Activated CD4-positive, alpha-beta T cell treated with anti-CD3 and anti-CD28 coated beads, Interleukin-2, amount 10 ng/mL, durations not matched to agents 7 days and 5 days (primary cell): ENCODE results near the gene NKAIN1. TPM values are rescaled to one million over a fixed set of nuclear protein-coding genes. Genes with fewer than 3 reads are reported as not detected.

Experiments
- CTCF ChIA-PET: fragments of 350-600 bp; sonication (Branson Sonifier 250); formaldehyde crosslinking; loops from one replicate; lab custom pipeline; 2021; ENCODE audit warnings: antibody characterized with exemption; lab: Charles Lee
- POLR2A ChIA-PET: fragments of 350-600 bp; sonication (Branson Sonifier 250); formaldehyde crosslinking; loops from one replicate; lab custom pipeline; 2021; ENCODE audit warnings: antibody characterized with exemption; lab: Charles Lee
- DNase-seq: peaks from one replicate; pipeline ENCODE4 v3.0.0-alpha.2; 2020
- H3K27ac Mint-ChIP-seq: one replicate; pipeline ENCODE4 v1.8.0; 2021; ENCODE audit warnings: mild to moderate bottlenecking, moderate library complexity, mixed read lengths
- H3K27me3 Mint-ChIP-seq: one replicate; pipeline ENCODE4 v1.8.0; 2021; ENCODE audit warnings: mixed read lengths
- H3K36me3 Mint-ChIP-seq: one replicate; pipeline ENCODE4 v1.8.0; 2021; ENCODE audit warnings: low read depth, mixed read lengths
- H3K4me1 Mint-ChIP-seq: one replicate; pipeline ENCODE4 v1.8.0; 2021; ENCODE audit warnings: mixed read lengths
- H3K4me3 Mint-ChIP-seq: one replicate; pipeline ENCODE4 v1.8.0; 2021; ENCODE audit warnings: mild to moderate bottlenecking, moderate library complexity, mixed read lengths
- H3K9me3 Mint-ChIP-seq: one replicate; pipeline ENCODE4 v1.8.0; 2021; ENCODE audit warnings: mixed read lengths
- total RNA-seq, 2 experiments: library from RNA; stranded (reverse); gene quantifications; one replicate each; pipeline ENCODE4 v1.2.3, GENCODE V29; 2021

Gene NKAIN1
- total RNA-seq, 2 experiments from 2014 or later: 0.27 to 0.42 TPM

DNA sequence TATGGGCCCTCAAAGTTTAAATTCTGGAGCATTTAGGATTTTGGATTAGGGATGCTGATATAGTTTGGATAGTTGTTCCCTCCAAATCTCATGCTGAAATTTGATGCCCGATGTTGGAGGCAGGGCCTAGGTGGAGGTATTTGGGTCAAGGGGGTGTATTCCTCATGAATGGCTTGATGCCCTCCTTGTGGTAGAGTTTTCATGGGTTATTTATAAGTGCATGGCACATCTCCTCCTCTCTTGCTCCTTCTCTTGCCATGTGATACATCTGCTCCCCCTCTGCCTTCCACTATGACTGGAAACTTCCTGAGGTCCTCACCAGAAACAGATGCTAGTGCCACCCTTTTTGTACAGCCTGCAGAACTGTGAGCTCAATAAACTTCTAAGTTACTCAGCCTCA, 17.5 kb upstream of the NKAIN1 start:
- Mint-ChIP-seq H3K27me3 (no peaks in the 10 kb centered on the region), H3K36me3 (peaks cover 31% of the 10 kb centered on the region), H3K4me3 (no peak overlapping the region), H3K9me3 (no peaks in the 10 kb centered on the region), H3K4me1 (no peaks in the 10 kb centered on the region), H3K27ac (no peak overlapping the region)
- POLR2A ChIA-PET: no interaction called here
- DNase-seq: no peak
- CTCF ChIA-PET: no interaction called here

- Mint-ChIP-seq H3K9me3 (no peaks in the 10 kb centered on the region), H3K36me3 (no peaks in the 10 kb centered on the region), H3K27ac (no peak overlapping the region), H3K4me1 (no peaks in the 10 kb centered on the region), H3K4me3 (no peak overlapping the region), H3K27me3 (no peaks in the 10 kb centered on the region)
- ChIA-PET POLR2A (no interaction called here), CTCF (interaction anchor here (0.6 to 1.4 kb wide), 2 partner anchors 20 to 458 kb away, joined by 3 to 4 read pairs; no protein-coding TSS in a partner anchor)
- DNase-seq: no peak
Observed at GRCh38 chr1:31249854-31250253, 10.2 kb upstream of the NKAIN1 start.

- H3K27ac Mint-ChIP-seq: no peak overlapping the region
- no peak overlapping the region for H3K4me3 Mint-ChIP-seq
- H3K4me1 Mint-ChIP-seq: no peaks in the 10 kb centered on the region
- H3K36me3 Mint-ChIP-seq: no peaks in the 10 kb centered on the region
- no peak for DNase-seq
- H3K9me3 Mint-ChIP-seq: no peaks in the 10 kb centered on the region
- POLR2A ChIA-PET: interaction anchor here (0.6 kb wide), 1 partner anchor 15 kb away, joined by 3 read pairs; no protein-coding TSS in a partner anchor
- no peaks in the 10 kb centered on the region for H3K27me3 Mint-ChIP-seq
- CTCF ChIA-PET: no interaction called here
Observed at GRCh38 chr1:31248276-31248675, 8.6 kb upstream of the NKAIN1 start.

DNA sequence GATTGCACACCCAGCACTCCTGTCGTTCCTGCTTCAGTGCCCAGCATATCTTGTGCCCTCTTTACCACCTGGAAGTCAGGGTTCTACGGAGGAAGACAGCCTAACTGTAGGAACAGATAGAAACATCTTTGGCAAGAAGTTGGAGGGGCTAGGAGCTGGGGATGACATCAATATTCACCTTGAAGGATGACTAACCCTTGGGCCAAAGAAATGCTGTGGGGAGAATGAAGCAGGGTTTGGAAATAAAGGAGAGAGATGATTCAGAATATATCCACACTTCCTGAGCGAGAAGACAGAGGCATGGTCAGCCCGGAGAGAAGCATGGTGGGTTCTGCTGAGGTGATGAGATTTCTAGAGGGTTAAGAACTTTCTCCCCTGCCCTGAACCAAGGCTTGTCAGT, 4.6 kb upstream of the NKAIN1 start:
- Mint-ChIP-seq H3K4me3 (no peak overlapping the region), H3K4me1 (peaks cover 16% of the 10 kb centered on the region), H3K27me3 (peaks cover 14% of the 10 kb centered on the region), H3K9me3 (no peaks in the 10 kb centered on the region), H3K36me3 (peaks cover 5% of the 10 kb centered on the region), H3K27ac (no peak overlapping the region)
- ChIA-PET POLR2A (no interaction called here), CTCF (interaction anchor here (0.7 kb wide), 1 partner anchor 10 kb away, joined by 3 read pairs; no protein-coding TSS in a partner anchor)
- DNase-seq: no peak

GRCh38 chr1:31243501-31244286, 4.0 kb upstream of the NKAIN1 start:
- peaks cover 19% of the 10 kb centered on the region for H3K27me3 Mint-ChIP-seq
- H3K36me3 Mint-ChIP-seq: peaks cover 5% of the 10 kb centered on the region
- ChIA-PET CTCF (interaction anchor here (0.6 to 0.7 kb wide), 2 partner anchors 19 to 66 kb away, joined by 3 read pairs; no protein-coding TSS in a partner anchor), POLR2A (no interaction called here)
- no peak for DNase-seq
- no peaks in the 10 kb centered on the region for H3K9me3 Mint-ChIP-seq
- no peak overlapping the region for H3K27ac Mint-ChIP-seq
- peaks cover 21% of the 10 kb centered on the region for H3K4me1 Mint-ChIP-seq
- H3K4me3 Mint-ChIP-seq: no peak overlapping the region

GRCh38 chr1:31241321-31241720, 1.6 kb upstream of the NKAIN1 start:
- Mint-ChIP-seq H3K4me1 (peaks cover 21% of the 10 kb centered on the region), H3K27me3 (peaks cover 42% of the 10 kb centered on the region), H3K9me3 (no peaks in the 10 kb centered on the region), H3K36me3 (peaks cover 5% of the 10 kb centered on the region), H3K4me3 (no peak overlapping the region), H3K27ac (peak overlapping the region; percentile 79)
- CTCF ChIA-PET: no interaction called here
- POLR2A ChIA-PET: no interaction called here
- no peak for DNase-seq

- H3K27me3 Mint-ChIP-seq: peaks cover 52% of the 10 kb centered on the region
- peaks cover 5% of the 10 kb centered on the region for H3K36me3 Mint-ChIP-seq
- no peak overlapping the region for H3K27ac Mint-ChIP-seq
- POLR2A ChIA-PET: no interaction called here
- no peaks in the 10 kb centered on the region for H3K9me3 Mint-ChIP-seq
- CTCF ChIA-PET: no interaction called here
- DNase-seq: peak; percentile 8
- peaks cover 21% of the 10 kb centered on the region for H3K4me1 Mint-ChIP-seq
- H3K4me3 Mint-ChIP-seq: peak overlapping the region; percentile 61
Observed at GRCh38 chr1:31238986-31239613, 587 bp downstream of the NKAIN1 start.

DNA sequence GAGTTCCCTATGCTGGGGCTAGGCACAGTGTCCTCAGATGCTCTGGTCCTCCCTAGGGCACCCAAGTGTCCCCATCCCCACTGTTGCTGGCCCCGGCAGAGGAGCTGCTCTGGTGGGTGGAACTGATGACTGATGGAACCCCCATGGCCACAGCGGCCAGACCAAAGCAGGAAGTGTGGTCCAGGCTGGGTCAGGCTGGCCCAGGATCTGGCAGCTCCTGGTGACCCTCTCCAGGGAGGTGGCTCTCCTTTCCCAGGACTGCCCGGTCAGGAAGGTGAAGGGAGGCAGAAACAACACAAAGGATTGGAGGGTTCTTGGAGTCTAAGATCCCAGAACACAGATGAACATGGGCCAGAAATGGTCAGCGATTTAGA, 1.1 kb downstream of the NKAIN1 start:
- CTCF ChIA-PET: no interaction called here
- peak overlapping the region; percentile 61 for H3K4me3 Mint-ChIP-seq
- no peak for DNase-seq
- POLR2A ChIA-PET: interaction anchor here (0.6 kb wide), 1 partner anchor 87 kb away, joined by 3 read pairs; no protein-coding TSS in a partner anchor
- peaks cover 5% of the 10 kb centered on the region for H3K36me3 Mint-ChIP-seq
- H3K27ac Mint-ChIP-seq: no peak overlapping the region
- no peaks in the 10 kb centered on the region for H3K9me3 Mint-ChIP-seq
- peaks cover 52% of the 10 kb centered on the region for H3K27me3 Mint-ChIP-seq
- peaks cover 21% of the 10 kb centered on the region for H3K4me1 Mint-ChIP-seq

GRCh38 chr1:31234870-31235269, 4.8 kb downstream of the NKAIN1 start:
- H3K4me3 Mint-ChIP-seq: no peak overlapping the region
- H3K4me1 Mint-ChIP-seq: peaks cover 5% of the 10 kb centered on the region
- H3K27ac Mint-ChIP-seq: no peak overlapping the region
- no peak for DNase-seq
- peaks cover under 1% of the 10 kb centered on the region for H3K36me3 Mint-ChIP-seq
- H3K9me3 Mint-ChIP-seq: no peaks in the 10 kb centered on the region
- POLR2A ChIA-PET: no interaction called here
- H3K27me3 Mint-ChIP-seq: peaks cover 39% of the 10 kb centered on the region
- CTCF ChIA-PET: interaction anchor here (0.6 to 1.1 kb wide), 2 partner anchors 12 to 16 kb away, joined by 3 read pairs; no protein-coding TSS in a partner anchor

DNA sequence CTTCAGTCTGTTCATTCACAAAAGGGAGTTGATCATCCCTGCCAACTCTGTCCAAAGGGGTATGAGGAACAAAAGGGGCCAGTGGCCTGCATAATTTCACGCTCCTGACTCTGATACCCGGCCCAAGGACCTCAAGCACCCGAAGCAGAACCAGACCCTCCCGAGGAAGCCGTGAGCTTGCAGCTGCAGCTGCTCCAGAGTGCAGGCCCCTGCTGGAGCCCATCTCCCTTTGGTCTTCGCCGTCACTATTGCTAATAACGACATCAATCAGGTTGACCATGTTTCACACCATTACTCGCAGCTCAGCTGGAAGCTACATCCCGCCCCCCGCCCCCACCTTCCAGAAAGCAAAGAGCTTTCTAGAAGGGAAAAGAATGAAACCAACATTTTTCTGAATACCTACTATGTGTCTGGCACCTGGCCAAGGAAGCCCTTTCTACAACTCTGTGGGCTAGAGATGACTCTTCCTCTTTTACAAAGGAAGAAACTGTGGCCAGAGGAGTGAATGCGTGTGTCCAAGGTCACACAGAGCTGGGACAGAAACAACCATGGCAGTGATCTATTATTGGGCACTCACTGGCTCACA, 5.5 kb downstream of the NKAIN1 start:
- Mint-ChIP-seq H3K9me3 (no peaks in the 10 kb centered on the region), H3K36me3 (no peaks in the 10 kb centered on the region), H3K4me3 (no peak overlapping the region), H3K4me1 (peaks cover 5% of the 10 kb centered on the region), H3K27ac (no peak overlapping the region), H3K27me3 (peaks cover 38% of the 10 kb centered on the region)
- ChIA-PET POLR2A (no interaction called here), CTCF (interaction anchor here (0.6 to 1.6 kb wide), 2 partner anchors 12 to 44 kb away, joined by 3 read pairs; no protein-coding TSS in a partner anchor)
- DNase-seq: no peak

DNA sequence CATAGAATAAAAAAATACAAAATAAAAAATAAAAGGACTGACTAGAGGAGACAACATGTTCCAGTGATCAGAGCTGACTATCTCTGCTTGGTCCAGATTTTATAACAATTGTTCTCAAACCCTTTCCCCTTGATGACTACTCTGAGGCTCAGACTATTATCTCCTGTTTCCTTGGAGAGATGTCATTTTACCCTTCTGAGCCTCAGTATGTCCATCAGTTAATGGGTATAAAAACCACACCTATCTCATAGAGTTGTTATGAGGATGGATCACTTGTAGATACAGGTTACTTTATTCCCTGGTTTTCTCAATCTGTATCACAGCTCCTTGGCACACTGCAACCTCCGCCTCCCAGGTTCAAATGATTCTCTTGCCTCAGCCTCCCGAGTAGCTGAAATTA, 7.0 kb downstream of the NKAIN1 start:
- Mint-ChIP-seq H3K9me3 (no peaks in the 10 kb centered on the region), H3K27ac (no peak overlapping the region), H3K36me3 (no peaks in the 10 kb centered on the region), H3K4me3 (no peak overlapping the region), H3K4me1 (no peaks in the 10 kb centered on the region), H3K27me3 (peaks cover 23% of the 10 kb centered on the region)
- DNase-seq: no peak
- ChIA-PET POLR2A (no interaction called here), CTCF (interaction anchor here (1.6 kb wide), 1 partner anchor 45 kb away, joined by 3 read pairs; no protein-coding TSS in a partner anchor)

- no peak for DNase-seq
- no peaks in the 10 kb centered on the region for H3K4me1 Mint-ChIP-seq
- no peak overlapping the region for H3K27ac Mint-ChIP-seq
- CTCF ChIA-PET: interaction anchor here (0.6 kb wide), 1 partner anchor 71 kb away, joined by 3 read pairs; no protein-coding TSS in a partner anchor
- H3K27me3 Mint-ChIP-seq: peaks cover 15% of the 10 kb centered on the region
- POLR2A ChIA-PET: no interaction called here
- H3K9me3 Mint-ChIP-seq: no peaks in the 10 kb centered on the region
- no peak overlapping the region for H3K4me3 Mint-ChIP-seq
- H3K36me3 Mint-ChIP-seq: no peaks in the 10 kb centered on the region
Observed at GRCh38 chr1:31231802-31232201, 7.9 kb downstream of the NKAIN1 start.
